SJCRH30 (cell line): ENCODE measurements around the gene RHOBTB3. TPM values are rescaled to one million over a fixed set of nuclear protein-coding genes. Genes with fewer than 3 reads are reported as not detected.
"Not testable (repeated sequence)": the region's sequence is repeated elsewhere in the genome, so short reads cannot be mapped to it uniquely, and the experiment has no call there.

Source experiments
- DNase-seq, 2 experiments: peaks; one replicate each; pipeline ENCODE4 v3.0.0-alpha.2; 2015 to 2020
- H3K27ac ChIP-seq: fragments of 250-450 bp; sonication (Bioruptor Pico); 2 replicates; pipeline ENCODE4 v1.5.1; 2020; ENCODE audit warnings: mild to moderate bottlenecking, moderate library complexity
- H3K27me3 ChIP-seq: fragments of 250-450 bp; sonication (Bioruptor Pico); 2 replicates; pipeline ENCODE4 v1.5.1; 2020; ENCODE audit warnings: mild to moderate bottlenecking, moderate library complexity
- H3K36me3 ChIP-seq: fragments of 250-450 bp; sonication (Bioruptor Pico); 2 replicates; pipeline ENCODE4 v1.5.1; 2020; ENCODE audit warnings: mild to moderate bottlenecking, moderate library complexity
- H3K4me1 ChIP-seq: fragments of 250-450 bp; sonication (Bioruptor Pico); 2 replicates; pipeline ENCODE4 v1.5.1; 2020; ENCODE audit warnings: mild to moderate bottlenecking, moderate library complexity
- H3K4me3 ChIP-seq: fragments of 250-450 bp; sonication (Bioruptor Pico); 2 replicates; pipeline ENCODE4 v1.5.1; 2020; ENCODE audit warnings: mild to moderate bottlenecking, moderate library complexity
- H3K9me3 ChIP-seq: fragments of 250-450 bp; sonication (Bioruptor Pico); replicated peaks from 2 replicates; pipeline ENCODE4 v1.5.1; 2020; ENCODE audit warnings: mild to moderate bottlenecking, moderate library complexity
- total RNA-seq: library from RNA; depleted of rRNA; stranded (reverse); fragments of >200 nt; shearing (Covaris generic); gene quantifications from 2 replicates; pipeline ENCODE4 v1.2.3, GENCODE V29; 2014

RHOBTB3 gene
- total RNA-seq, 1 experiment from 2014 or later: 212 TPM

GRCh38 chr5:95804736-95805539, 73.8 kb downstream of the RHOBTB3 start:
- no peak for DNase-seq

GRCh38 chr5:95806687-95807086, 75.6 kb downstream of the RHOBTB3 start:
- H3K36me3 ChIP-seq: no peaks in the 10 kb centered on the region
- DNase-seq: no peak
- no peaks in the 10 kb centered on the region for H3K9me3 ChIP-seq
- H3K4me3 ChIP-seq: no peak overlapping the region
- no peak overlapping the region for H3K27ac ChIP-seq
- no peaks in the 10 kb centered on the region; the same call in 1 of the 2 replicates for H3K4me1 ChIP-seq
- H3K27me3 ChIP-seq: no peaks in the 10 kb centered on the region

More at GRCh38 chr5:95804736-95805539, 73.8 kb downstream of the RHOBTB3 start:
- H3K9me3 ChIP-seq: no peaks in the 10 kb centered on the region
- no peaks in the 10 kb centered on the region for H3K4me1 ChIP-seq
- no peak overlapping the region for H3K4me3 ChIP-seq
- H3K27ac ChIP-seq: no peak overlapping the region
- 0 out of 2 replicates have a peak, but pooled peaks cover 3% of the 10 kb centered on the region for H3K36me3 ChIP-seq
- no peaks in the 10 kb centered on the region for H3K27me3 ChIP-seq

- Histone ChIP-seq H3K9me3 (no peaks in the 10 kb centered on the region), H3K27me3 (no peaks in the 10 kb centered on the region), H3K36me3 (no peaks in the 10 kb centered on the region), H3K4me3 (no peak overlapping the region), H3K27ac (no peak overlapping the region), H3K4me1 (peaks cover under 1% of the 10 kb centered on the region)
- no peak for DNase-seq
Observed at GRCh38 chr5:95808013-95808685, 77.0 kb downstream of the RHOBTB3 start.

GRCh38 chr5:95808686-95809413, 77.7 kb downstream of the RHOBTB3 start:
- Histone ChIP-seq H3K27me3 (no peaks in the 10 kb centered on the region), H3K4me3 (no peak overlapping the region), H3K9me3 (no peaks in the 10 kb centered on the region), H3K36me3 (peaks cover 2% of the 10 kb centered on the region; the same call in 1 of the 2 replicates), H3K27ac (no peak overlapping the region), H3K4me1 (peaks cover 8% of the 10 kb centered on the region)
- no peak for DNase-seq

- H3K36me3 ChIP-seq: peaks cover 4% of the 10 kb centered on the region; the same call in 1 of the 2 replicates
- no peak for DNase-seq
Observed at GRCh38 chr5:95809414-95809960, 78.4 kb downstream of the RHOBTB3 start.

GRCh38 chr5:95810305-95811125, 79.4 kb downstream of the RHOBTB3 start:
- no peaks in the 10 kb centered on the region for H3K27me3 ChIP-seq
- peaks cover 4% of the 10 kb centered on the region; the same call in 1 of the 2 replicates for H3K36me3 ChIP-seq
- peaks cover 14% of the 10 kb centered on the region for H3K4me1 ChIP-seq
- no peak for DNase-seq
- H3K9me3 ChIP-seq: no peaks in the 10 kb centered on the region
- no peak overlapping the region for H3K27ac ChIP-seq
- no peak overlapping the region for H3K4me3 ChIP-seq

More at GRCh38 chr5:95809414-95809960, 78.4 kb downstream of the RHOBTB3 start:
- no peaks in the 10 kb centered on the region for H3K9me3 ChIP-seq
- H3K27me3 ChIP-seq: no peaks in the 10 kb centered on the region
- H3K27ac ChIP-seq: no peak overlapping the region
- H3K4me3 ChIP-seq: no peak overlapping the region
- peaks cover 12% of the 10 kb centered on the region for H3K4me1 ChIP-seq

- peaks cover 14% of the 10 kb centered on the region for H3K4me1 ChIP-seq
- H3K4me3 ChIP-seq, H3K27ac ChIP-seq, DNase-seq, H3K36me3 ChIP-seq, H3K9me3 ChIP-seq, H3K27me3 ChIP-seq: not testable (repeated sequence)
Observed at GRCh38 chr5:95811126-95811423, 79.9 kb downstream of the RHOBTB3 start.

GRCh38 chr5:95811461-95812073, 80.4 kb downstream of the RHOBTB3 start:
- peaks cover 15% of the 10 kb centered on the region for H3K4me1 ChIP-seq
- not testable (repeated sequence) for H3K9me3 ChIP-seq, H3K4me3 ChIP-seq, H3K36me3 ChIP-seq, DNase-seq, H3K27ac ChIP-seq, H3K27me3 ChIP-seq

- Histone ChIP-seq H3K36me3 (peaks cover 4% of the 10 kb centered on the region; the same call in 1 of the 2 replicates), H3K4me3 (no peak overlapping the region), H3K9me3 (no peaks in the 10 kb centered on the region), H3K27ac (no peak overlapping the region), H3K4me1 (peaks cover 20% of the 10 kb centered on the region), H3K27me3 (no peaks in the 10 kb centered on the region)
- DNase-seq: no peak
Observed at GRCh38 chr5:95812074-95812471, 80.9 kb downstream of the RHOBTB3 start.

GRCh38 chr5:95813035-95813434, 81.9 kb downstream of the RHOBTB3 start:
- H3K9me3 ChIP-seq, H3K27me3 ChIP-seq, DNase-seq, H3K4me3 ChIP-seq, H3K36me3 ChIP-seq: not testable (repeated sequence)
- Histone ChIP-seq H3K27ac (peak overlapping the region; percentile 29; the same call in 1 of the 2 replicates), H3K4me1 (peaks cover 28% of the 10 kb centered on the region)

GRCh38 chr5:95815155-95815729, 84.1 kb downstream of the RHOBTB3 start:
- Histone ChIP-seq H3K27ac (no peak overlapping the region), H3K4me1 (peaks cover 40% of the 10 kb centered on the region), H3K36me3 (peaks cover 4% of the 10 kb centered on the region; the same call in 1 of the 2 replicates), H3K27me3 (no peaks in the 10 kb centered on the region), H3K4me3 (no peak overlapping the region), H3K9me3 (no peaks in the 10 kb centered on the region)
- no peak for DNase-seq

GRCh38 chr5:95816341-95816740, 85.2 kb downstream of the RHOBTB3 start:
- Histone ChIP-seq H3K4me1 (peaks cover 40% of the 10 kb centered on the region), H3K4me3 (no peak overlapping the region), H3K27me3 (no peaks in the 10 kb centered on the region), H3K27ac (no peak overlapping the region), H3K36me3 (peaks cover 4% of the 10 kb centered on the region; the same call in 1 of the 2 replicates), H3K9me3 (no peaks in the 10 kb centered on the region)
- no peak for DNase-seq

GRCh38 chr5:95816776-95817175, 85.6 kb downstream of the RHOBTB3 start:
- no peaks in the 10 kb centered on the region for H3K9me3 ChIP-seq

More at GRCh38 chr5:95816776-95817175, 85.6 kb downstream of the RHOBTB3 start:
- H3K36me3 ChIP-seq: peaks cover 4% of the 10 kb centered on the region; the same call in 1 of the 2 replicates
- H3K4me3 ChIP-seq: no peak overlapping the region
- no peak for DNase-seq
- peak overlapping the region; percentile 29 for H3K27ac ChIP-seq
- H3K4me1 ChIP-seq: peaks cover 40% of the 10 kb centered on the region
- no peaks in the 10 kb centered on the region for H3K27me3 ChIP-seq
